Breast epithelium (tissue), 3 donors: ENCODE results near the gene UBP1.

Source experiments
- CTCF ChIP-seq, 3 donors: fragments of 450-650 bp; IDR thresholded peaks; one replicate each; pipeline ENCODE4 v1.5.1; 2016 to 2017; ENCODE audit warnings: antibody characterized with exemption in 3 of 3, mild to moderate bottlenecking in 3 of 3, moderate library complexity in 3 of 3
- POLR2AphosphoS5 ChIP-seq, 3 donors: sonication (generic); formaldehyde crosslinking; IDR thresholded peaks; one replicate each; pipeline ENCODE4 v1.6.1; 2017; ENCODE audit warnings: antibody characterized with exemption in 3 of 3

DNA sequence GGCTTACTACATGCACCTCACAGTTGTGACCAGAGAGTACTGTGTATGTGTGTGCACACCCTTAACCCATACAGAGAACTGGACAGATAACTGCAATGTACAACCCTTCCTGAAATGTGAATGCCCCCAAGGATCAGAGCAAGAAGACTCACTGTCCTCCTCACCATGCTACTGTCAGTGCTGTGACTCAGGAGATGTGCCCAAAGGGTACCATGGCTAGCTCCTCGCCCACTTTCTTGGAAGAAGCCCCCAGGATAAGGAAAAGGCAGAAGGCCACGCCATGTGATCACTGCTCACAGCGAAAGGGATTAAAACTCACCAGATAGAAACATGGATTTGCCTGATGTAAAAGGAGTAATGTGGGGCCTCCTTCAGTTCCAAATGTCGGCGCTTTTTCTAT, 41.8 kb downstream of the UBP1 start:
- TF ChIP-seq CTCF (IDR thresholded peaks at IDR 0.05), result no peak
- TF ChIP-seq POLR2AphosphoS5 (IDR thresholded peaks at IDR 0.05), result no peak
